ENCODE results near the gene OR6B3.

GRCh38 chr2:240043279-240043989, 9.9 kb downstream of the OR6B3 start:
- no peak for TF ChIP-seq POLR2A (IDR thresholded peaks at IDR 0.05)
- no peak for TF ChIP-seq CTCF (IDR thresholded peaks at IDR 0.05)
- TF ChIP-seq EP300 (IDR thresholded peaks at IDR 0.05), result no peak
